Activated effector memory CD4-positive, alpha-beta T cell treated with anti-CD3 and anti-CD28 coated beads, Interleukin-2, amount 50 U/mL, for 16 hours (primary cell): ENCODE data around the gene CORO2A.

ENCODE experiments used
- DNase-seq: peaks from one replicate; pipeline ENCODE4 v3.0.0-alpha.2; 2020

The CORO2A gene, protein sequence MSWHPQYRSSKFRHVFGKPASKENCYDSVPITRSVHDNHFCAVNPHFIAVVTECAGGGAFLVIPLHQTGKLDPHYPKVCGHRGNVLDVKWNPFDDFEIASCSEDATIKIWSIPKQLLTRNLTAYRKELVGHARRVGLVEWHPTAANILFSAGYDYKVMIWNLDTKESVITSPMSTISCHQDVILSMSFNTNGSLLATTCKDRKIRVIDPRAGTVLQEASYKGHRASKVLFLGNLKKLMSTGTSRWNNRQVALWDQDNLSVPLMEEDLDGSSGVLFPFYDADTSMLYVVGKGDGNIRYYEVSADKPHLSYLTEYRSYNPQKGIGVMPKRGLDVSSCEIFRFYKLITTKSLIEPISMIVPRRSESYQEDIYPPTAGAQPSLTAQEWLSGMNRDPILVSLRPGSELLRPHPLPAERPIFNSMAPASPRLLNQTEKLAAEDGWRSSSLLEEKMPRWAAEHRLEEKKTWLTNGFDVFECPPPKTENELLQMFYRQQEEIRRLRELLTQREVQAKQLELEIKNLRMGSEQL

DNA sequence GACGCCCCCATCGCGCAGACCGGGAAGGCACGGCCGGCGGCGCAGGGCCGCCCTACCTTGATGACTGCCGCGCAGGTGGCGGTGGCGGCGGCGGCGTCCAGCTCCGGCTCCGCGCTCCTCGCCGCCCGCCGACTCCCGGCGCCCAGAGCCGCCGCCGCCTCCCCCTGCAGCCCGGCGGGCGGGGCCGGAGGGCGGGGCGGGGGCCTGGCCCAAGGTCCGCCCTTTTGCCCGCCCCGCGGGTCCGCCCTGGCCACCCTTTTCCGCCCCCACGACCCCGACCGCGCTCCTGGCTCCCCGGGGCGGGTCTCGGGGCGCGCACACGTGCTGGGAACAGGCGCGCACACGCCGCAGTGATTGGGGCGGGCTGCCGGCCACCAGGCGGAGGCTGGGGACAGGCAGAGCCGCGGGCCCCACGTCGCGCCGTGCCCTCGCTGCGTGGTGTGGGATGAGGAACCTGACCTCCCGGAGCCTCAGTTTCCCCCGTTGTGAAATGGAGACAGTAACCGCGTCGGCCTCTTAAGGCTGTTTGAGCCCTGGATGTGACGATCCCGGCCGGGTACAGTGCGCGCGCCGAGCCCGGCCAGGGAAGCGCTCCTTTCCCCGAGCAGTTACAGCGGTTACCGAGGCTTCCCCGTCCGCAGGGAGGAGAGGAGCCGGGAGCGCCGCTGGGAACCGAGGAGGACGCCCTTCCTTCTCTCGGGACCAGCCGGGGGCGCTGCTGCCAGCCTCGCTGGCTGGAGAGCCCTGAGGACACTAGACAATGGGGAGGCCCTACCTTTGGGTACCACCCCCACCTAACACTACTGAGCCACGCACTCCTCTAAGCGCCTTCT is at the start of gene CORO2A:
Gene CORO2A (minus strand): TSS at position 135 of the 833 bp plus-strand sequence. CDS start 34,977 bp downstream, outside the sequence.
- peak; percentile 92 for DNase-seq

DNA sequence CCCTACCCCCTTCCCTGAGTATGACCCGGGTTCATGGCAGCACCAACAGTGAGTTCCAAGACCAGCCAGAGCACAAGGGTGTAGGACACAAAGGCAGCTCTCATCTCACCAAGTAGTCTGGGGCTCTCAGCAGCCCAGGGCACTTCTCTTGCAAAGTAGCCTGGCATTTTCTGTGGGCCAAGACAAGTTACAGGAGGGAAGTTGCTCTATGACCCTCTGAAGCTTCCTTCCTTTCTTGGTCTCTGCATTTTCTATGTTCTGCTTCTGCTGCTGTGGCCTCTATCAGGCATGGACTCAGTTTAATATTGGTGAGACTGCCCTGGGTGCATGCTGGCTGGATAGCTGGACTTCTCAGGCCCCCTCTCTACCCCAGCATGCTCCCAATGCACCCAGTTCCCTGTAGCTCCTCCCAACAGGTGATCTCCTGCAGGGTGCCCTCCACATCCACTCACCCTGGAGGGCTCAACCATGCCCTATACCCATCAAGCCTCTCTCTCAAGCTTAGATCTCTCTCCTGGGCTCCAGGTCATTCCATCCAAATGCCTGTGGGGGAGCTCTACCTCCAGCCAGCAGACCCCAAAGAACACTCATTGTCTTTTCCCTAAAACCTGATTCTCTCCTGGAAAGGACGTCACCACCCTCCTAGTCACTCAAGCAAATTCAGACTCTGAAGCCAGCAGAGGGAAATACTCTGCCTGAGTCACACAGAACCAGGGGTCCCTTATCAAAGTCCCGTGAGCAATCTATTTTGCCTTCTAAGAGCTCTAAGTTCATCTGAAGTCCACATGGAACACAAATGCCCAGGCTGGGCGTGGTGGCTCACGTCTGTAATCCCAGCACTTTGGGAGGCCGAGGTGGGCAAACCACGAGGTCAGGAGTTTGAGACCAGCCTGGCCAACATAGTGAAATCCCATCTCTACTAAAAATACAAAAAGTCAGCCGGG is 49.2 kb upstream of the CORO2A start:
- no peak for DNase-seq

DNA sequence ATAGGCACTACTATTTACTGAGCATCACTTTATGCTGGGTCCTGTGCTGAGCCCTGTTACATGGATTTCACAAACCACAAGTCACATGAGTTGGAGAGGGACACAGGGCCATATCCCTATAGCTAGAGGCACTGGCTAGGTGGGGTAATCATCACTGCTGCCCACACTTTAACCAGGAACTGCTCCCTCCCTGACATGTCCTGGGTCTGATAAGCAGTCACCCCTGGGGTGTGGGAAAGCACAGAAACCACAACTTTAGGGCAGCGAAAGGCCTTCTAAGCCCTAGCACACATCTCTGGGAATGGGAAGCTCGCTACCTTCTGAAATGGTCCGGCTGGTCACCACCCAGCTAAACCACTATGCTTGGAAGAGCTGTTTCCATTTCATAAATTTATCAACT is 48.0 kb upstream of the CORO2A start:
- no peak for DNase-seq

DNA sequence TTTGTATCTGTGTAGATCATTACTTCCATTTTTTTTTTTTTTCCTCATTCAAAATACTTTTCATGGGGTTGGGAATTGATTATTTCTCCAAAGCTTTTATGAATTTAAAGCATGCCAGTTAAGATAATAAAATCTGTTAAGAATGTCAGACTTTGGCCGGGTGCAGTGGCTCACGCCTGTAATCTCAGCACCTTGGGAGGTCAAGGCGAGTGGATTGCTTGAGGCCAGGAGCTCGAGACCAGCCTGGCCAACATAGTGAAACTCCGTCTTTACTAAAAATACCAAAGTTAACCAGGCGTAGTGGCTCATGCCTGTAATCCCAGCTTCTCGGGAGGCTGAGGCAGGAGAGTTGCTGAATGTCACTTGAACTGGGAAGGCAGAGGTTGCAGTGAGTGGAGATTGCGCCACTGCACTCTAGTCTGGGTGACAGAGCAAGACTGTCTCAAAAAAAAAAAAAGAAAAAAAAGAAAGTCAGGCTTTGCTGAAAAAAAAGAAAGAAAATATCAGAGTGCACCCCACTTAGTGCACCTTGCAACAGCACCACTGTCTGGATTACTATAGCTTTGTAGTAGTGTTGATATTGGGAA is 44.6 kb upstream of the CORO2A start:
- no peak for DNase-seq

DNA sequence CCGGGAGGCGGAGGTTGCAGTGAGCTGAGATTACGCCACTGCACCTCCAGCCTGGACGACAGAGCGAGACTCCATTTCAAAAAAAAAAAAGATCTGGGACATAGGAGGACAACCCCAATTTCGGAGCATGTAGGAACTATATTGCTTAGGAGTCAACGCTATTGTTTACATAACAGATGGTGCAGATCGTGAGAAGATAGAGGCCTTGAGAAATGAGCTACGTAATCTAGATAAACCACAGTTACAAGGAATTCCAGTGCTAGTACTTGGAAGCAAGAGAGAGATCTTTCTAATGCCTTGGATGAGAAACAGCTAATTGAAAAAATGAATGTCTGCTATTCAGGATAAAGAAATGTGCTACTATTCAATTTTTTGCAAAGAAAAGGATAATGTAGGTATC is 42.7 kb upstream of the CORO2A start:
- DNase-seq, result no peak

DNA sequence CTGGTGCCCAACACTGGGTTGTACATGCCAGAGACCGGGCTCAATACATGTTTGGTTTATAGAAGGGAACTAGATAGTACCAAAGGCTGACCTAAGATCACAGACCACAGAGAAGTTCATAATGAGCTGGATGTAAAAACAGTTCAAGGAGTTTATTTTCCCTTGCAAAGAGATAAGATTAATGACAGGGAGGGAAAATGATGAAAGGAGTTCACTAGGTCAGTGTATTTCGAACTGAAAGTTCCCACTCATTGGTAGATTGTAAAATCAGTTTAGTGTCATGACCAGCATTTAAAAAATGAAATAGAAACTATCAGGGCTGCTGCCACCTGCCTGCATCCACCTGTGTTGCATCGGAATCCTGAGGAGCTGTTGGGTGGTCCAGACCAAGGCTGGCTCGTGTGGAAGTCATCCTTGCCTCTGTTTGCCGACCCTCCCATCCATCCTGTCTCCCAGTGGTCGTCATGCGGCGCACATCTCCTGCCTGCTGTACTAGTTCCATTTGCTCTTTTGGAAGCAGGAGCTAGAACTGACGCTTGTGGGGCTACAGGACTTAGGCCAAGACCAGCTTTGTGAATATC is 41.9 kb upstream of the CORO2A start:
- no peak for DNase-seq

DNA sequence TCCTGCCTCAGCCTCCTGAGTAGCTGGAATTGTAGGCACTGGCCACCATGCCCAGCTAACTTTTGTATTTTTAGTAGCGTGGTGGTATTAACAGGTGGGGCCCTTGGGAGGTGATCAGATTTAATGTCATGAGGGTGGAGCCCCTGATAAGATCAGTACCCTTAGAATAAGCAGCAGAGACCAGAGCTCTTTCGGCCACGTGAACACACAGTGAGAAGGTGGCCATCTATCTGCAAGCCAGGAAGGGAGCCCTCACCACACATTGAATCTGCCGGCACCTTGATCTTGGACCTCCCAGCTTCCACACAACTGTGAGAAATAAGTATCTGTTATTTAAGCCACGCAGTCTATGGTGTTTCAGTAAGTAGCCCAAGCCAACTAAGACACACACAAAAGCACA is 40.5 kb upstream of the CORO2A start:
- DNase-seq, result no peak

DNA sequence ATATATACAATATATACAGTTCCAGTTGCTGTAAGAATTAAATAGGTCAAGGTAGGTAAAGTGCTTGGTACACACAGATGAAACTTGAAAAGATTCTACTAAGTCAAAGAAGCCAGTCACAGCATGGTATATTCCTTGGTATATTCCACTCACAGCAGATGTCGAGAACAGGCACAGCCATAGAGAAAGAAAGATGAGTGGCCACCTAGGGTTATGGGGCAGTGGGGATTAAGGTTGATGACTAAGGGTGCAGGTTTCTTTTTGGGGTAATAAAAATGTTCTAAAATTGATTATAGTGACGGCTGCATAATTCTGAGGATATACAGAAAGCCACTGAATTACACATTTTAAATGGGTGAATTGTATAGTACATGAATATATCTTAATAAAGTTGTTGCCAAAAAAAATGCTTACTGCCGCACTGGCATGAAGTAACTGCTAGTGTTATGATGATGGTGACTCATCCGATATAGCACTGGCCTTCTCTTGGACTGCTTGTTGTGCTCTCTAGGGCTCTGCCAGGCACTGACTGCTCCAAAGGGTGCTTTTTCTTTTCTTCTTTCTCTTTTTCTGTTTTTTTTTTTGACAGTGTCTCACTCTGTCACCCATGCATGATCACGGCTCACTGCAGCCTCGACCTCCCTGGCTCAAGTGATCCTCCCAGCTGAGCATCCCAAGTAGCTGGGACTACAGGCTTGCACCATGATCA is 39.5 kb upstream of the CORO2A start:
- no peak for DNase-seq

DNA sequence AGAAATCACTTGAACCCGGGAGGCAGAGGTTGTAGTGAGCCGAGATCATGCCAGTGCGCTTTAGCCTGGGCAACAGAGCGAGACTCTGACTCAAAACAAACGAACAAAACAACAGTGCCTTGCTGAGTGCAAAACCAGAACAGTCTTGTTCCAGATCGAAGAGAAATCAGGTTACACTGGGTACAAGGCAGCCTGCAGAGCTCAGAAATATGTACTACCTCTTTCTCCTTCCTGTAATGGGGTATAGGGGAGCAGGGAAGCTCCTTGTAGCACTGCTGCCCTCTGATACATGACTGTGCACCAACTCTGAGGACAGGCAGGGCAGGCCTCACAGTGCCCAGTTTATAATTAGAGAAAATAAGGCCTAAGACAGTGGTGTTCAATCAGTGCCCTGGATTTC is 38.4 kb upstream of the CORO2A start:
- DNase-seq, result no peak

DNA sequence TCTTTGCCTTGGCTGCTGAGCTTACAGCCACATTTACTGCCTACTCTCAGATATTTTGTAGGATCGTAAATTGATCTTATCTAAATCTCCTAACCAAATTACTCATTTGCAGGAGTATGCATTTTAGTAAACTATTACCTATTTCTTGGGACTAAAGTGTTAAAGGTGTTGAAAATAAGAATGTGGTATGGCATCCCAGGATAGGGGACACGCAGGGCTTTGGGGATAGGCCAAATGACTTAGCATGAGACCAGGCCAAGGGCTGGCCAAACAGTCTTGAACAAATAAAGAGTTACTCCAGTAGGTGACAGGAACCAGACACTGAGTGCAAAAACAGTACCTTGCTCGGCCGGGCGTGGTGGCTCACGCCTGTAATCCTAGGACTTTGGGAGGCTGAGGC is 37.9 kb upstream of the CORO2A start:
- no peak for DNase-seq

DNA sequence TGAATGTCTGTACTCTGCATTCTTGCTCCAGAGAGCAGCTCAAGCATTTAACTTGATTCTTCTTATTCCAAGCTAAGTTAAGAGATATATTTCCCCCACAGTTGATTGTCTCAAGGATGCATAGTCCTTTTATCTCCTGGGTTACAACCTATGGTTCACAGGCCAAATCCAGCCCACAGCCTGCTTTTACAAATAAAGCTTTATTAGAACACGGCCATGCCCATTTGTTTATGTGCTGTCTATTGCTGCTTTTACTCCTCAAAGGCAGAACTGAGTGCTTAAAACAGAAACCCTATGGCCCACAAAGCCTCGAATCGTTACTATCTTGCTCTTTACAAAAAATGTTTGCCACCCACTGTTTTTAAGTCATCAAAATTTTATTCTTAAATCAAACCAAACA is 37.2 kb upstream of the CORO2A start:
- DNase-seq, result no peak

DNA sequence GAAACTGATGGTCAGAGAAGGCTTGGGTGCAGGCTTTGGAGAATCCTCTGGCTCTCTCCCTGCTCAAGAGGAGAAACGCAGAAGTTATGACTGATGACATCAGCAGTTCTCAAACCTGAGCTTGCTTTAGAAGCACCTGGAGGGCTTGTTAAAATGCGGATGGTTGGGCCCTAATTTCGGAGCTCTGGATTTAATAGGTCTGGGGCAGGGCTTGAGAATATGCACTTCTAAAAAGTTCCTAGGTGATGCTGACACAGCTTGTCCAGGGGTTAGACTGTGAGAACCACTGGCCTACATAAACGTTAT is 36.6 kb upstream of the CORO2A start:
- DNase-seq, result no peak

DNA sequence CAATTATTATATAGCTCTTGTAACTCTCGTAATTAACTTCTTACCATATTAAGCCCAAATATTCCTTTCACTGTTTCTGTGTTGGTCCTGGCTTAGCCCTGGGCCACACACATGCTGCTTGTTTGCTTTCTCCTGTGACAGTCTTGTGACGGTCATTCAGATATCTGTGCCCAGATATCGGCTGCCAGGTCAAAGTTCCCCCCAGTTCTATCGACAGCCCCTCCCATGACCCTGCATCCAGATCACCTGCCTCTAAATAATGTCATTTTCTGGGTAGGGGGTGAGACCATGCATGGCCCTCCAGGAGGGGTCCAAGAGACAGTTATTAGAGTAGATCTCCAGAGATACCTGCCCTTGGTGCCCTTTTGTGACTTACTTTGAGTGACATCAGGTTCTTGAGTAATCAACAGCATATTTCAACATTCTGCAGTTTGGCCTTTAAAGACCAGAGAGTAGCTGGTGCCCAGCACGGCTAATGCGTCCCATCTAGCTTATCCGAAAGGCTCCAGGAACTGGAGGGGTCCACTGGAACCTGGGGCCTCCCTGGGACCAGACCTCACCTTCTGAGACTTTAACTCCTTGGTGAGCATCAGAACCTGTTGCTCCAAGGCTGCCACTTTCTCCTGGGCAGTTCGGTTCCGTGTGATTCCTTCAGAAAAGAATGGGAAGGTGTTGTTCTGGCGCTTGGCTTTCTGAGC is 36.1 kb upstream of the CORO2A start:
- no peak for DNase-seq

DNA sequence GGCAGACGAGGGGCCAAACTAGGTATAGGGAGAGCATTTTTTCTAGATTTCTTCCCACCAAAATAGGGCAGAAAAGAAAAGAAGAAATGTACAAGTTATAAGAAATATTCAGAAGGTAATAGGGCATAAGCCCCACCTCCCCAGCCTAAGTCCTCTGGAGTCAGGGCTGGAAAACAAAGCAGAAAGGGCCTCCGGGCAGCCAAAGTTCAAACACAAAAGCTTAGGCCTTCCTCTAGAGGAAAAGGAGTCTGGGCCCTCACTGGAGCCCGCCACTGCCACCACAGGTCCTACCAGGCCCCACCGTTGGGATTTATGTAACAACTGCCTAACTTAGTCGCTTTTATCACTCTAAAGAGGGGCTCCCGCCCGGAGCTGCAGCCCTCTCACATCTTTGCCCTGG is 35.4 kb upstream of the CORO2A start:
- DNase-seq, result no peak

DNA sequence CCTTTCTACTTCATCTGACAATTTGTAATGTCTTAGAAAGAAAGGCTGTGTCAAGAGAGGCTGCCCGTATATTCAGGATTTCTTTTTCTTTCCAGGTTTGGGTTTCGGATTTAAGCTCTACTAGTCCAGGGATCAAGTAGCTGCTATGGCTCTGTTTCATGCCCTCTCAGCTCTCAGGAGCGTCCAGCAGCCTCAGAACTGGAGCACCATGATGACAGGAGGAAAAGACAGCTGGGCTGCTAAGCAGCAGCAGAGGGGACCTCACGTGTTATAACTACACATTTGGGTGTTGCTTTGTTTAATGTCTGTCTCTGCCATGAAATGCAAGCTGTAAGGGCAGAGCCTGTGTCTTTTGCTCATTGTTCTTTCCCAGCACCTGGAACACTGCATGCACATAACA is 34.5 kb upstream of the CORO2A start:
- DNase-seq, result no peak

DNA sequence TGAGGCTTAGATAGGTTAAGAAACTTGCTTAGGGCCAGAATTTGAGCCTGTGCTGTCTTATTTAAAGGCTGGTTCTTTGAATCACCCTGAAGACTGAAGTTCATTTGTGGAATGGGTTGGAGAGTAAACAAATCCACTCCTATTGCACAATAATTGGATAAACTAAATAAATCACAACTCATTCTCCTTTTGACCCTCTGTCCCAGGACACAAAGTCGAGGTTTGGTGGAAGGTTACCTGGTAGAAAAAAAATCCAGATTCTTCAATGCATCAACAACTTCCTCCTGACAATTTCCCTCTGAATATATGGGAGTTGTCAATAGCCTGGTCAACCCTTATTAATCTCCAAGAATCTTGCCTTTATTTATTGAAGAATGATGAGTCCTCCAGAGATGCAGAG is 34.1 kb upstream of the CORO2A start:
- no peak for DNase-seq

DNA sequence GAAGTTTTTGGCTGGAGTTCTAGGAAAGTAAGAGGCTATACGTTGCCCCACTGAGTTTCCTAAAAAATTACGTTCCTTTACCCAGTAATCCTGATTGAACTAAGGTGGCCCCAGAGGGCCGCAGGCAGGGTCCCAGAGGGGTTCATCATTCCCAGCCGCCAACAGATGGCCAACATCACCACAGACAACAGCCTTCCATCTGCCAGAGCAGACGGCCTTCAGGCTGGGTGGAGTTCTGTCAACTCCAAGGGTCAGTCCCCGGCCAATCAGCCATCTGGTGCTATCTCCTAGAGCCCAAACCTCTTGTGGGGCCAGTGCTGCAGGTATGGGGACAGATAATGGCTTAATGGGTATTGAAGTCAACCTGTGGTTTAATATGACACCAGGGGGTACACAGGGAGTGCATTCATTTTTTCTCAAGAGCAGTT is 32.6 kb upstream of the CORO2A start:
- no peak for DNase-seq

DNA sequence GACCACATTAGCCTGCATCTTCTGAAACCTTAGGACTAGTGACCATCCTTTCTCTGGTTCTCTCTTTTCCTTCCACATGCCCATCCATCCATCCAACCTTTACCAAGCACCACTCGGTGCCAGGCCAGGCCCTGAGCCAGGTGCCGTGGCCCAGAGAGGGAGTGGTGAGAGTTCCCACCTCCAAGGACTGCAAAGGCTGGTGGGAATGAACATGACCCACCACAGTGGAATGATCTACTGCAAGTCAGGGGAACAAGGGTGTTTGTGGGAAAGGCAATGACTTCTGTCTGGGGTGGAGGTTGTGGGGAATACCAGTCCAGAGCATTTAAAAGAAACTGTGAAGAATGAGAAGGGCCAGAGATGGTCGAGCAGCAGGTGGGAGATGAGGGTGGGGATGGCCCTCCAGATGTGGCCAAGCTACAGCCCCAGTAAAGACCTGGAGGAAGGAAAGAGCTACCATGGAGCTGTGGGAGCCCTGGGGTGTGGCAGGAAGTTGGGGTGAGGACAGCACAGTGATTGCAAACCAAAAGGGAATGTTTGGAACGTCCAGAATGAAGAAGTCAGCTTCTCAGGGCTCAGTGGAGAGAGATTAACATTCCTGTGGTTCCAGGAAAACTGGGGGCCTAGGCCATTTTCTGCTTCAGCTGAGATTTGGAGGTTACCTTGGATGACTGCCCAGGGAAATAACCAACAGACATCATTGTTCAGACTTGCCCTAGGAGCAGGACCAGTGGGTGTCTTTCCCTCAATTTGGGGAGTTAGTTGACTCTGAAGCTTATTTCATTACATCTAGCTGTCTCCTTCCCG is 30.7 kb upstream of the CORO2A start:
- no peak for DNase-seq

DNA sequence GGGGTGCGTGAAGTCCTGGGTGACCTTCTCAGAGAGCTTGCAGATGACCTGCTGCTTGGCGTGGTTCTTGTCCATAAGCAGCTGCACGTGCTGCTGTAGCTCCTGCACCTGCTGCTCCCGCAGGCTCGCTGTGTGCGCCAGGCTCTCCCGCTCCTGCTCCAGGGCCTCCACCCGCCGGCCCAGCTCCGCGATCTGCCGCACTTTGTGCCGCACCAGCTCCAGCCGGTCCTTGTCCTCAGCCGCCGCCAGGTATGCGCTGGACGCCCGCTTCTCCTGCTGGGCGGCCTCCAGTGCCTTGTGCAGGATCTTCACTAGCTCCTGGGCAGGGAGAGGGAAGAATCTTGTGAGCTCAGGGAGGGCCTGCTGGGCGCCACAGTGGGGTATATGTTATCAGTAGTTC is 28.5 kb upstream of the CORO2A start:
- DNase-seq, result no peak

DNA sequence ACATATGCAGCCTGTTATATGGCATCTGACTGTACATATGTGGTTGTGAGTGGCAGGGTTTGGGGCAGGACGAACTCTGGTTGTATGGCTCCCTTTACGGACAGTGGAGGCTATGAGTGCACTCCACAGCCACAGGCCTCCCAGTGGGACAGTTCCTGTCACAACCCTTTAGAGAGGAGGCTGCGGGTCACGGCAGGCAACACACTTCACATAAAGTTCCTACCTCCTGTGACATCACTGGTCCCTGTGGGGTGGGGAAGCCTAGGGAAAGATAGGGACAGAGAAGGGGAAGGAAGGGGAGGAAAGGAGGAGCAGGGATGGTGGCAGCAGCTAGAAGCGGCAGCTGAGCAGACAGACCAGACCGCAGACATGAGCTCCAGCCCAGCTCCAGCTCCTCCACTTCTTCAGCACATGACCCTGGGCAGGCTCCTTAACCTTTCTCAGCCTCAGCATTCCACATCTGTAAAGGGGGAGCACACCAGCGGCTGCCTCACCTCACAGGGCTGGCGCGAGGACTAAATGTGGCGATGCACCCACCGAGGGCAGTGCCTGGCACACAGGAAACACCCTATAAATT is 27.4 kb upstream of the CORO2A start:
- no peak for DNase-seq
